ENCODE results near the gene TEX10. TPM values are rescaled to one million over a fixed set of nuclear protein-coding genes. Genes with fewer than 3 reads are reported as not detected.
A peak's percentile ranks its signal among the peaks of the same experiment; 100 is the strongest.

The TEX10 gene
- total and polyA plus RNA-seq, 2 of the 4 experiments (the other 2 are of a cell fraction) = 16.2 to 43.9 TPM

DNA sequence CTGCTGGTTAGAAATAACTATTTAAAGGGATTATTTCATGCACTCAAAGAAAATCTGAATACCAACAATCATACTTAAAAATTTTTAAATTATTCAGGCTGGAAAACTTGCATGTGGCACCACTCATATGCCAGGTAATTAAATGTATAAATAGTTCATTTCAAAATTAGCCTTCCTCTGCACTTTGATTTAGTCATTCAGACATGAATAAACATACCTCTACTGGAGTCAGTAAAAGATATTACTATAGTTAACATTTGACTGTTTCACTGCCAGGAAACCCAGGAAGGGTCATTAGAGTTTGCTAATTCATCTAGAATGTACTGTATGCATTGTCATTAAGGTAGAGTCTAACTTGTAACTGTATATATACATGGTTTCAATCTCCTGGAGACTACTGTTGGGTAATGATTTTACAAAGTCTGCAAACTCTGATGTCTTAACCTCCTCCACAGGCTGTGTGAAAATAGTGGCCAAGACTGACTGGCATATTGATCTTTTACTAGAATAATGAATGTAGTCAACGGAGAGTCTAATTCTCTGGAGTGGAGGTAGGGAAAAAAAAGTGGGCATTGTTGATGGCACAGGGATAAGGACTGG lies 43.7 kb downstream of the TEX10 start (continued):
- TF ChIP-seq MAFK (IDR thresholded peaks at IDR 0.05; ENCODE audit: low read depth, low read length) = 0 out of 2 replicates have a peak, but pooled peaks have one; percentile 23

DNA sequence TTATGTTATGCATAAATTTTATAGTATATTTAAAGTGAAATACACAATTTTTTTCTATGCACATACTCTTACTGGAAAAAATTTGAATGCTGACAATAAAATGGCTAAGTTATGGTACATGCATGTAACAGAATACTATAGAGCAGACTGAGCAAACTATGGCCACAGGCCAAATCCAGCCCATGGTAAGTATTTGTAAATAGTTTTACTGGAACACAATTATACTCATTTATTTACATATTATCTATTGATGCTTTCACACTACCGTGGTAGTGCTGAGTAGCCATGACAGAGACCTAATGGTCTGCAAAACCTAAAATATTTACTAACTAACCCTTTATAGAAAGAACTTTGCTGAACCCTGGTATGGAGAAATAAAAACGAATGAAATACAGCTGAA lies 45.7 kb downstream of the TEX10 start:
- Histone ChIP-seq H2BK20ac (ENCODE audit: low read depth, low read length) (no peak overlapping the region), H3K4me3 (ENCODE audit: insufficient read depth, low read depth, low read length) (no peak overlapping the region), H3K4me1 (ENCODE audit: control insufficient read depth, insufficient read depth, low read length) (peaks cover 18% of the 10 kb centered on the region), H4K8ac (ENCODE audit: low read depth in 2 of 2, low read length in 2 of 2) (no peak overlapping the region), H3K27ac (ENCODE audit: insufficient read depth, low read length) (no peak overlapping the region), H4K91ac (ENCODE audit: insufficient read depth, low read depth, low read length) (no peak overlapping the region), H3K56ac (ENCODE audit: extremely low read depth, insufficient read depth, low read length) (no peak overlapping the region), H2BK5ac (ENCODE audit: low read depth, low read length, poor library complexity, severe bottlenecking) (no peak overlapping the region), H4K5ac (ENCODE audit: low read depth, low read length) (no peak overlapping the region), H3K36me3 (ENCODE audit: control insufficient read depth, insufficient read depth, low read length) (peaks cover 8% of the 10 kb centered on the region), H3K14ac (replicated peaks; ENCODE audit: low read depth, low read length) (no peak overlapping the region), H3K27me3 (ENCODE audit: control insufficient read depth, insufficient read depth, low read length) (no peaks in the 10 kb centered on the region), H2AK9ac (replicated peaks; ENCODE audit: low read depth, low read length, poor library complexity) (no peak overlapping the region), H2AFZ (replicated peaks; ENCODE audit: low read length, poor library complexity) (no peak overlapping the region), H3K18ac (ENCODE audit: low read depth, low read length) (no peak overlapping the region), H3K9ac (ENCODE audit: low read depth, low read length) (no peak overlapping the region), H3K9me1 (ENCODE audit: insufficient read depth, low read length) (peaks cover 8% of the 10 kb centered on the region), H4K20me1 (ENCODE audit: insufficient read depth, low read length) (peaks cover 12% of the 10 kb centered on the region; the same call in 1 of the 2 replicates), H3K23ac (ENCODE audit: low read depth, low read length) (no peak overlapping the region), H2AK5ac (ENCODE audit: low read depth, low read length) (no peak overlapping the region), H3K79me1 (ENCODE audit: low read depth in 1 of 2, low read length in 2 of 2) (peaks cover 22 to 56% of the 10 kb centered on the region in 2 experiments), H3K4ac (ENCODE audit: low read depth, low read length) (no peak overlapping the region), H3K4me2 (ENCODE audit: low read depth, low read length) (no peak overlapping the region; the same call in 1 of the 2 replicates), H2BK120ac (ENCODE audit: low read depth, low read length) (no peak overlapping the region), H2BK15ac (ENCODE audit: low read depth, low read length) (no peak overlapping the region), H3K9me3 (ENCODE audit: control insufficient read depth, insufficient read depth, low read length) (no peaks in the 10 kb centered on the region)
- WGBS, 2 experiments (ENCODE audit: extremely low coverage in 2 of 2, insufficient read length in 1 of 2) = no CpG with 5 or more reads among the region's 2 CpGs
- dilution Hi-C loops (cut with HindIII; ENCODE audit: low sequenced_read_pairs, unreplicated experiment) = no loop called here
- in situ Hi-C loops (cut with MboI; ENCODE audit: low sequenced_read_pairs) = no loop called here
- intact Hi-C loops (cut with micrococcal nuclease) = no loop called here
- ChIA-PET POLR2A (ENCODE audit: unreplicated experiment) (no interaction called here), CTCF (no interaction called here)
- TF ChIP-seq SMC3 (IDR thresholded peaks at IDR 0.05; ENCODE audit: low read depth, low read length) = no peak
- TF ChIP-seq BHLHE40 (IDR thresholded peaks at IDR 0.05; ENCODE audit: low read depth, low read length) = no peak
- no peak for TF ChIP-seq RAD21 (IDR thresholded peaks at IDR 0.05; ENCODE audit: low read length)
- ATAC-seq (ENCODE audit: low read depth) = no peak
- DNase-seq = no peak
- BruUV-seq (replicated peaks) = no TSS peak

All from IMR-90 (cell line).